ENCODE data around the gene RPS3. TPM values are rescaled to one million over a fixed set of nuclear protein-coding genes. Genes with fewer than 3 reads are reported as not detected.

RPS3 gene
- total RNA-seq, 1 experiment from 2014 or later = 6,280 TPM

DNA sequence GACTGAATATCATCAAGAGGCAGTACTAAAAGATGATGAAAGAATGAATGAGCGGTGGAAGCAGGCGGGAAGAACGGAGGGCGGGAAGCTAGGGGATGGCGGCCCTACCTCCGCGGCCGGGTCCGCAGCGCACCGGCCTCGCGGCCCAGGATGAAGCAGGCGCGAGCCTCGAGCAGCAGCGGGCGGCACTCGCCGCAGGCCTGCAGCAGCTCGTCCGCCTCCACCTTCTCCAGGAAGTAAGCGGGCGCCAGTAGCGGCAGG, 30.3 kb downstream of the RPS3 start:
- Histone ChIP-seq H3K9me3 (no peaks in the 10 kb centered on the region), H3K36me3 (ENCODE audit: control insufficient read depth, insufficient read depth, low read length) (peaks cover 5% of the 10 kb centered on the region), H3K4me1 (peaks cover 15% of the 10 kb centered on the region), H3K4me3 (ENCODE audit: low read depth, low read length) (peak overlapping the region; percentile 71), H3K27me3 (replicated peaks; ENCODE audit: control insufficient read depth, insufficient read depth, low read length) (no peaks in the 10 kb centered on the region)
- H3K36me3 Mint-ChIP-seq (ENCODE audit: insufficient read depth, unreplicated experiment) = peaks cover 46% of the 10 kb centered on the region
- H3K27ac Mint-ChIP-seq (ENCODE audit: unreplicated experiment) = peak overlapping the region; percentile 89
- TF ChIP-seq CTCF (IDR thresholded peaks at IDR 0.05; ENCODE audit: insufficient read depth in 1 of 2, low read depth in 1 of 2, low read length in 1 of 2, severe bottlenecking in 1 of 2, unreplicated experiment in 1 of 2) = peak in 1 of 2 experiments; percentile 30
- peaks cover 11% of the 10 kb centered on the region for H3K4me1 Mint-ChIP-seq (ENCODE audit: low read depth, unreplicated experiment)
- intact Hi-C loops (cut with micrococcal nuclease; ENCODE audit: unreplicated experiment) = no loop called here
- no TSS peak for BruUV-seq (replicated peaks)
- no peaks in the 10 kb centered on the region for H3K27me3 Mint-ChIP-seq (ENCODE audit: insufficient read depth, unreplicated experiment)
- no peak for DNase-seq
- POLR2A ChIA-PET = interaction anchor here (0.6 to 1.5 kb wide), 6 partner anchors 9 to 87 kb away, joined by 3 to 7 read pairs (median 4); no protein-coding TSS in a partner anchor
- no peaks in the 10 kb centered on the region for H3K9me3 Mint-ChIP-seq (ENCODE audit: unreplicated experiment)
- H3K4me3 Mint-ChIP-seq (ENCODE audit: unreplicated experiment) = peak overlapping the region; percentile 84
- CTCF ChIA-PET = interaction anchor here (0.6 to 1.5 kb wide), 12 partner anchors 16 to 93 kb away, joined by 3 to 9 read pairs (median 4); no protein-coding TSS in a partner anchor

- H3K4me3 ChIP-seq (ENCODE audit: low read depth, low read length) = peak overlapping the region; percentile 71
- intact Hi-C loops (cut with micrococcal nuclease; ENCODE audit: unreplicated experiment) = loop anchor here (1.0 to 2.0 kb wide), 3 partner anchors 8 to 189 kb away; no protein-coding TSS in a partner anchor
- H3K36me3 ChIP-seq (ENCODE audit: control insufficient read depth, insufficient read depth, low read length) = peaks cover 4% of the 10 kb centered on the region
- DNase-seq = peak; percentile 95 to 98
- Mint-ChIP-seq H3K4me1 (ENCODE audit: low read depth, unreplicated experiment) (peaks cover 9% of the 10 kb centered on the region), H3K9me3 (ENCODE audit: unreplicated experiment) (no peaks in the 10 kb centered on the region), H3K27me3 (ENCODE audit: insufficient read depth, unreplicated experiment) (no peaks in the 10 kb centered on the region), H3K4me3 (ENCODE audit: unreplicated experiment) (peak overlapping the region; percentile 84), H3K27ac (ENCODE audit: unreplicated experiment) (peak overlapping the region; percentile 90), H3K36me3 (ENCODE audit: insufficient read depth, unreplicated experiment) (peaks cover 41% of the 10 kb centered on the region)
- BruUV-seq (replicated peaks) = no TSS peak
- ChIA-PET POLR2A (interaction anchor here (0.6 to 1.5 kb wide), 7 partner anchors 9 to 87 kb away, joined by 3 to 7 read pairs (median 4); no protein-coding TSS in a partner anchor), CTCF (interaction anchor here (0.6 to 1.7 kb wide), 14 partner anchors 15 to 151 kb away, joined by 3 to 9 read pairs (median 4); no protein-coding TSS in a partner anchor)
- TF ChIP-seq CTCF (IDR thresholded peaks at IDR 0.05; ENCODE audit: insufficient read depth in 1 of 2, low read depth in 1 of 2, low read length in 1 of 2, severe bottlenecking in 1 of 2, unreplicated experiment in 1 of 2) = peak in 1 of 2 experiments; percentile 20
- H3K9me3 ChIP-seq = no peaks in the 10 kb centered on the region
- no peaks in the 10 kb centered on the region for H3K27me3 ChIP-seq (replicated peaks; ENCODE audit: control insufficient read depth, insufficient read depth, low read length)
- peaks cover 14% of the 10 kb centered on the region for H3K4me1 ChIP-seq
Measured at GRCh38 chr11:75429902-75430713, 30.8 kb downstream of the RPS3 start.

GRCh38 chr11:75430714-75431532, 31.6 kb downstream of the RPS3 start:
- TF ChIP-seq CTCF (IDR thresholded peaks at IDR 0.05; ENCODE audit: insufficient read depth in 1 of 2, low read depth in 1 of 2, low read length in 1 of 2, severe bottlenecking in 1 of 2, unreplicated experiment in 1 of 2) = no peak
- peaks cover 35% of the 10 kb centered on the region for H3K36me3 Mint-ChIP-seq (ENCODE audit: insufficient read depth, unreplicated experiment)
- no peaks in the 10 kb centered on the region for H3K9me3 ChIP-seq
- ChIA-PET POLR2A (interaction anchor here (0.5 to 1.7 kb wide), 7 partner anchors 9 to 144 kb away, joined by 3 to 6 read pairs (median 4); no protein-coding TSS in a partner anchor), CTCF (interaction anchor here (0.7 to 2.2 kb wide), 10 partner anchors 9 to 393 kb away, joined by 3 to 12 read pairs (median 4); no protein-coding TSS in a partner anchor)
- peak overlapping the region; percentile 90 for H3K27ac Mint-ChIP-seq (ENCODE audit: unreplicated experiment)
- peak overlapping the region; percentile 84 for H3K4me3 Mint-ChIP-seq (ENCODE audit: unreplicated experiment)
- H3K27me3 ChIP-seq (replicated peaks; ENCODE audit: control insufficient read depth, insufficient read depth, low read length) = no peaks in the 10 kb centered on the region
- TSS peak; percentile 63 for BruUV-seq (replicated peaks)
- peaks cover 9% of the 10 kb centered on the region for H3K4me1 Mint-ChIP-seq (ENCODE audit: low read depth, unreplicated experiment)
- intact Hi-C loops (cut with micrococcal nuclease; ENCODE audit: unreplicated experiment) = loop anchor here (1.0 to 2.0 kb wide), 3 partner anchors 9 to 190 kb away; no protein-coding TSS in a partner anchor
- H3K27me3 Mint-ChIP-seq (ENCODE audit: insufficient read depth, unreplicated experiment) = no peaks in the 10 kb centered on the region
- peaks cover 4% of the 10 kb centered on the region for H3K36me3 ChIP-seq (ENCODE audit: control insufficient read depth, insufficient read depth, low read length)
- peak in 1 of 2 experiments; percentile 60 for DNase-seq
- H3K4me3 ChIP-seq (ENCODE audit: low read depth, low read length) = peak overlapping the region; percentile 71
- H3K9me3 Mint-ChIP-seq (ENCODE audit: unreplicated experiment) = no peaks in the 10 kb centered on the region
- peaks cover 14% of the 10 kb centered on the region for H3K4me1 ChIP-seq

All from Caco-2 (cell line).